HUES64 (cell line): ENCODE results near the gene CMKLR1.

ENCODE experiments used
- H3K27ac ChIP-seq: 2 replicates; pipeline ENCODE4 v1.7.0; 2013; ENCODE audit warnings: low read depth, low read length, inconsistent platforms
- H3K27me3 ChIP-seq: 2 replicates; pipeline ENCODE4 v1.6.1; 2013; ENCODE audit warnings: mild to moderate bottlenecking, low read length; ENCODE audit not compliant: insufficient read depth
- H3K36me3 ChIP-seq: 2 replicates; pipeline ENCODE4 v1.6.1; 2013; ENCODE audit warnings: mild to moderate bottlenecking, low read length; ENCODE audit not compliant: insufficient read depth
- H3K4me1 ChIP-seq: 2 replicates; pipeline ENCODE4 v1.6.1; 2013; ENCODE audit warnings: mild to moderate bottlenecking, low read length, moderate library complexity; ENCODE audit not compliant: insufficient read depth
- H3K4me3 ChIP-seq: 2 replicates; pipeline ENCODE4 v1.5.1; 2013; ENCODE audit warnings: mild to moderate bottlenecking, low read length, moderate library complexity
- H3K9ac ChIP-seq: 2 replicates; pipeline ENCODE4 v1.6.1; 2013; ENCODE audit warnings: mild to moderate bottlenecking, low read depth, low read length
- H3K9me3 ChIP-seq: 2 replicates; pipeline ENCODE4 v1.6.1; 2013; ENCODE audit warnings: low read depth, low read length; ENCODE audit not compliant: insufficient read depth
- WGBS: fragments of 150-250, 120-280 bp; methylation state at CpG from one replicate; pipeline ENCODE4 v1.1.7; 2013; ENCODE audit warnings: missing lambda C conversion rate; 5-methylcytosine and 5-hydroxymethylcytosine counted together

Gene CMKLR1

GRCh38 chr12:108346727-108347710, 7.9 kb upstream of the CMKLR1 start:
- Histone ChIP-seq H3K9ac (no peak overlapping the region), H3K27me3 (no peaks in the 10 kb centered on the region), H3K9me3 (no peaks in the 10 kb centered on the region), H3K4me3 (no peak overlapping the region), H3K36me3 (no peaks in the 10 kb centered on the region), H3K27ac (no peak overlapping the region), H3K4me1 (no peaks in the 10 kb centered on the region)
- WGBS, result 94% methylated on average over 4 of the region's 6 CpGs

GRCh38 chr12:108345716-108346633, 6.9 kb upstream of the CMKLR1 start:
- H3K4me1 ChIP-seq, result no peaks in the 10 kb centered on the region
- H3K4me3 ChIP-seq, result no peak overlapping the region
- WGBS, result 68% methylated on average over 8 of the region's 8 CpGs
- no peaks in the 10 kb centered on the region for H3K9me3 ChIP-seq
- H3K27ac ChIP-seq, result no peak overlapping the region
- H3K27me3 ChIP-seq, result no peaks in the 10 kb centered on the region
- H3K36me3 ChIP-seq, result no peaks in the 10 kb centered on the region
- no peak overlapping the region for H3K9ac ChIP-seq

- WGBS, result 90% methylated on average over 5 of the region's 5 CpGs
- Histone ChIP-seq H3K9ac (no peak overlapping the region), H3K4me3 (no peak overlapping the region), H3K27ac (no peak overlapping the region), H3K27me3 (no peaks in the 10 kb centered on the region), H3K9me3 (no peaks in the 10 kb centered on the region), H3K4me1 (peaks cover 11% of the 10 kb centered on the region), H3K36me3 (no peaks in the 10 kb centered on the region)
These were observed 3.9 kb upstream of the CMKLR1 start for GRCh38 chr12:108342985-108343384.

GRCh38 chr12:108341854-108342847, 3.0 kb upstream of the CMKLR1 start:
- Histone ChIP-seq H3K9ac (no peak overlapping the region), H3K27me3 (no peaks in the 10 kb centered on the region), H3K4me3 (no peak overlapping the region), H3K9me3 (no peaks in the 10 kb centered on the region), H3K4me1 (peaks cover 11% of the 10 kb centered on the region), H3K36me3 (no peaks in the 10 kb centered on the region), H3K27ac (no peak overlapping the region)
- 88% methylated on average over 8 of the region's 8 CpGs for WGBS

- H3K4me3 ChIP-seq, result no peak overlapping the region
- WGBS, result 73% methylated on average over 3 of the region's 3 CpGs
- H3K9me3 ChIP-seq, result no peaks in the 10 kb centered on the region
- no peak overlapping the region for H3K9ac ChIP-seq
- peaks cover 11% of the 10 kb centered on the region for H3K4me1 ChIP-seq
- no peak overlapping the region for H3K27ac ChIP-seq
- H3K27me3 ChIP-seq, result no peaks in the 10 kb centered on the region
- H3K36me3 ChIP-seq, result no peaks in the 10 kb centered on the region
These were observed 2.2 kb upstream of the CMKLR1 start for GRCh38 chr12:108341356-108341755.

- H3K9ac ChIP-seq, result no peak overlapping the region
- no peak overlapping the region for H3K4me3 ChIP-seq
- H3K4me1 ChIP-seq, result peaks cover 11% of the 10 kb centered on the region
- WGBS, result 85% methylated on average over 10 of the region's 10 CpGs
- H3K36me3 ChIP-seq, result no peaks in the 10 kb centered on the region
- H3K27ac ChIP-seq, result no peak overlapping the region
- no peaks in the 10 kb centered on the region for H3K9me3 ChIP-seq
- H3K27me3 ChIP-seq, result no peaks in the 10 kb centered on the region
These were observed 926 bp upstream of the CMKLR1 start for GRCh38 chr12:108340037-108340436.

GRCh38 chr12:108337235-108338223, 1.6 kb downstream of the CMKLR1 start:
- Histone ChIP-seq H3K9me3 (no peaks in the 10 kb centered on the region), H3K9ac (no peak overlapping the region), H3K36me3 (no peaks in the 10 kb centered on the region), H3K27ac (no peak overlapping the region), H3K4me3 (no peak overlapping the region), H3K27me3 (no peaks in the 10 kb centered on the region), H3K4me1 (peaks cover 11% of the 10 kb centered on the region)
- 62% methylated on average over 7 of the region's 9 CpGs for WGBS

- H3K27me3 ChIP-seq, result no peaks in the 10 kb centered on the region
- no peak overlapping the region for H3K4me3 ChIP-seq
- peaks cover 11% of the 10 kb centered on the region for H3K4me1 ChIP-seq
- no peaks in the 10 kb centered on the region for H3K9me3 ChIP-seq
- H3K36me3 ChIP-seq, result no peaks in the 10 kb centered on the region
- H3K9ac ChIP-seq, result no peak overlapping the region
- no peak overlapping the region for H3K27ac ChIP-seq
- WGBS, result 97% methylated on average over 4 of the region's 4 CpGs
These were observed 3.6 kb downstream of the CMKLR1 start for GRCh38 chr12:108335349-108336119.

GRCh38 chr12:108333898-108334699, 5.0 kb downstream of the CMKLR1 start:
- H3K4me1 ChIP-seq, result 0 out of 2 replicates have a peak, but pooled peaks cover 6% of the 10 kb centered on the region
- H3K9ac ChIP-seq, result no peak overlapping the region
- no peak overlapping the region for H3K27ac ChIP-seq
- no peaks in the 10 kb centered on the region for H3K9me3 ChIP-seq
- 91% methylated on average over 10 of the region's 10 CpGs for WGBS
- H3K36me3 ChIP-seq, result no peaks in the 10 kb centered on the region
- H3K27me3 ChIP-seq, result no peaks in the 10 kb centered on the region
- no peak overlapping the region for H3K4me3 ChIP-seq
